NT2/D1 (cell line): ENCODE data around the gene NBEAL1.

Source experiments
- SUZ12 ChIP-seq: IDR thresholded peaks from 2 replicates; pipeline ENCODE4 v1.6.1; 2011; ENCODE audit not compliant: insufficient read length, insufficient read depth; ENCODE audit errors: extremely low read depth
- YY1 ChIP-seq: IDR thresholded peaks from 2 replicates; pipeline ENCODE4 v1.6.1; 2011; ENCODE audit not compliant: insufficient read length, insufficient read depth
- ZNF274 ChIP-seq: IDR thresholded peaks from 2 replicates; pipeline ENCODE4 v1.6.1; 2011; ENCODE audit warnings: mild to moderate bottlenecking, low read depth, low read length

- TF ChIP-seq ZNF274 (no peak), SUZ12 (no peak), YY1 (no peak)
Measured at GRCh38 chr2:203077451-203077850, 62.8 kb downstream of the NBEAL1 start.
